ENCODE data around the gene ALPI. TPM values are rescaled to one million over a fixed set of nuclear protein-coding genes. Genes with fewer than 3 reads are reported as not detected.

Gene ALPI
- total RNA-seq, 1 experiment from 2014 or later, result not detected

GRCh38 chr2:232488097-232488711 lies 32.3 kb downstream of the ALPI start:
- Histone ChIP-seq H3K4me1 (ENCODE audit: insufficient read depth, low read length) (no peaks in the 10 kb centered on the region), H3K4me2 (ENCODE audit: low read length) (no peak overlapping the region), H3K27me3 (ENCODE audit: low read length) (no peaks in the 10 kb centered on the region), H2AFZ (ENCODE audit: low read length) (no peak overlapping the region), H3K36me3 (ENCODE audit: low read depth, low read length) (no peaks in the 10 kb centered on the region), H4K20me1 (ENCODE audit: low read length) (no peaks in the 10 kb centered on the region), H3F3A (ENCODE audit: low read length, unreplicated experiment) (no peaks in the 10 kb centered on the region), H3K79me2 (ENCODE audit: low read length) (no peaks in the 10 kb centered on the region), H3K9ac (ENCODE audit: low read length) (no peak overlapping the region), H3K27ac (ENCODE audit: low read length) (no peak overlapping the region), H3K4me3 (ENCODE audit: low read length) (no peak overlapping the region), H3K9me3 (ENCODE audit: low read length) (no peaks in the 10 kb centered on the region), H3K9me2 (replicated peaks; ENCODE audit: low read length) (no peaks in the 10 kb centered on the region)
- ATAC-seq (0 out of 2 replicates have a peak, but pooled peaks have one; percentile 27), DNase-seq (no peak)
- ChIA-PET POLR2A (ENCODE audit: unreplicated experiment) (no interaction called here), CTCF (no interaction called here)
- TF ChIP-seq EZH2 (IDR thresholded peaks at IDR 0.05; ENCODE audit: low read length, unreplicated experiment) (no peak), CTCF (conservative IDR thresholded peaks at IDR 0.05; ENCODE audit: low read depth, low read length) (no peak), EZH2phosphoT487 (IDR thresholded peaks at IDR 0.05; ENCODE audit: borderline replicate concordance, low read length) (no peak)
- intact Hi-C loops (cut with micrococcal nuclease), result no loop called here
- BruUV-seq (replicated peaks), result no TSS peak

GRCh38 chr2:232488721-232489300 lies 32.9 kb downstream of the ALPI start:
- Histone ChIP-seq H3K27me3 (ENCODE audit: low read length) (no peaks in the 10 kb centered on the region), H3K79me2 (ENCODE audit: low read length) (no peaks in the 10 kb centered on the region), H4K20me1 (ENCODE audit: low read length) (no peaks in the 10 kb centered on the region), H3K4me3 (ENCODE audit: low read length) (no peak overlapping the region), H3K4me2 (ENCODE audit: low read length) (no peak overlapping the region), H3F3A (ENCODE audit: low read length, unreplicated experiment) (no peaks in the 10 kb centered on the region), H3K27ac (ENCODE audit: low read length) (no peak overlapping the region), H3K9me2 (replicated peaks; ENCODE audit: low read length) (no peaks in the 10 kb centered on the region), H3K9me3 (ENCODE audit: low read length) (no peaks in the 10 kb centered on the region), H3K36me3 (ENCODE audit: low read depth, low read length) (no peaks in the 10 kb centered on the region), H2AFZ (ENCODE audit: low read length) (no peak overlapping the region), H3K9ac (ENCODE audit: low read length) (no peak overlapping the region), H3K4me1 (ENCODE audit: insufficient read depth, low read length) (no peaks in the 10 kb centered on the region)
- intact Hi-C loops (cut with micrococcal nuclease), result no loop called here
- ChIA-PET CTCF (no interaction called here), POLR2A (ENCODE audit: unreplicated experiment) (no interaction called here)
- DNase-seq, result no peak
- BruUV-seq (replicated peaks), result no TSS peak
- ATAC-seq, result no peak
- TF ChIP-seq EZH2 (IDR thresholded peaks at IDR 0.05; ENCODE audit: low read length, unreplicated experiment) (no peak), EZH2phosphoT487 (IDR thresholded peaks at IDR 0.05; ENCODE audit: borderline replicate concordance, low read length) (no peak), CTCF (conservative IDR thresholded peaks at IDR 0.05; ENCODE audit: low read depth, low read length) (no peak)

- ATAC-seq, result no peak
- CTCF ChIA-PET, result no interaction called here
- H3K27me3 ChIP-seq (ENCODE audit: low read length), result no peaks in the 10 kb centered on the region
Observed at GRCh38 chr2:232489516-232490220, 33.7 kb downstream of the ALPI start.

More at GRCh38 chr2:232489516-232490220, 33.7 kb downstream of the ALPI start:
- no peaks in the 10 kb centered on the region for H3K79me2 ChIP-seq (ENCODE audit: low read length)
- no peaks in the 10 kb centered on the region for H3K4me1 ChIP-seq (ENCODE audit: insufficient read depth, low read length)
- TF ChIP-seq EZH2 (IDR thresholded peaks at IDR 0.05; ENCODE audit: low read length, unreplicated experiment) (no peak), CTCF (conservative IDR thresholded peaks at IDR 0.05; ENCODE audit: low read depth, low read length) (no peak), EZH2phosphoT487 (IDR thresholded peaks at IDR 0.05; ENCODE audit: borderline replicate concordance, low read length) (no peak)
- H3K4me2 ChIP-seq (ENCODE audit: low read length), result no peak overlapping the region
- H3K9me3 ChIP-seq (ENCODE audit: low read length), result no peaks in the 10 kb centered on the region
- no peaks in the 10 kb centered on the region for H3K36me3 ChIP-seq (ENCODE audit: low read depth, low read length)
- H3K9me2 ChIP-seq (replicated peaks; ENCODE audit: low read length), result no peaks in the 10 kb centered on the region
- no TSS peak for BruUV-seq (replicated peaks)
- no peak overlapping the region for H2AFZ ChIP-seq (ENCODE audit: low read length)
- no peak overlapping the region for H3K4me3 ChIP-seq (ENCODE audit: low read length)
- intact Hi-C loops (cut with micrococcal nuclease), result no loop called here
- H3K9ac ChIP-seq (ENCODE audit: low read length), result no peak overlapping the region
- DNase-seq, result no peak
- H4K20me1 ChIP-seq (ENCODE audit: low read length), result no peaks in the 10 kb centered on the region
- no peaks in the 10 kb centered on the region for H3F3A ChIP-seq (ENCODE audit: low read length, unreplicated experiment)
- POLR2A ChIA-PET (ENCODE audit: unreplicated experiment), result no interaction called here
- H3K27ac ChIP-seq (ENCODE audit: low read length), result no peak overlapping the region
